ENCODE measurements around the gene CKAP2L.

- TF ChIP-seq EP300 (IDR thresholded peaks at IDR 0.05) (no peak), CTCF (IDR thresholded peaks at IDR 0.05) (no peak)
Measured at GRCh38 chr2:112698834-112699515, 65.4 kb downstream of the CKAP2L start.
